Upper lobe of left lung (tissue), 4 donors: ENCODE data around the gene MAP1B.

Experiments used
- EP300 ChIP-seq, 4 donors: sonication (generic); formaldehyde crosslinking; IDR thresholded peaks; one replicate each; pipeline ENCODE4 v1.5.1; 2017; ENCODE audit warnings: antibody characterized with exemption in 4 of 4, control low read depth in 2 of 4
- POLR2A ChIP-seq, 4 donors: fragments of 450-650 bp; IDR thresholded peaks; one replicate each; pipeline ENCODE4 v1.5.1; 2016 to 2017; ENCODE audit warnings: antibody characterized with exemption in 4 of 4, mild to moderate bottlenecking in 2 of 4
- POLR2AphosphoS5 ChIP-seq, 2 donors: sonication (generic); formaldehyde crosslinking; IDR thresholded peaks; one replicate each; pipeline ENCODE4 v1.5.1; 2017; ENCODE audit warnings: antibody characterized with exemption in 2 of 2

GRCh38 chr5:72185496-72186329 lies 78.4 kb downstream of the MAP1B start:
- TF ChIP-seq POLR2AphosphoS5 (IDR thresholded peaks at IDR 0.05) (no peak), EP300 (IDR thresholded peaks at IDR 0.05) (no peak), POLR2A (IDR thresholded peaks at IDR 0.05) (no peak)
